HG03135 (cell line): Measurements from ENCODE around the gene MLLT1.

Source experiments
- ATAC-seq: cut with Tn5 transposase; IDR thresholded peaks from one replicate; pipeline ENCODE4 v1.9.1; 2021; ENCODE audit warnings: mild to moderate bottlenecking, moderate library complexity; ENCODE audit not compliant: unreplicated experiment

Gene MLLT1

GRCh38 chr19:6212403-6213265, 67.1 kb downstream of the MLLT1 start:
- ATAC-seq, result no peak

DNA sequence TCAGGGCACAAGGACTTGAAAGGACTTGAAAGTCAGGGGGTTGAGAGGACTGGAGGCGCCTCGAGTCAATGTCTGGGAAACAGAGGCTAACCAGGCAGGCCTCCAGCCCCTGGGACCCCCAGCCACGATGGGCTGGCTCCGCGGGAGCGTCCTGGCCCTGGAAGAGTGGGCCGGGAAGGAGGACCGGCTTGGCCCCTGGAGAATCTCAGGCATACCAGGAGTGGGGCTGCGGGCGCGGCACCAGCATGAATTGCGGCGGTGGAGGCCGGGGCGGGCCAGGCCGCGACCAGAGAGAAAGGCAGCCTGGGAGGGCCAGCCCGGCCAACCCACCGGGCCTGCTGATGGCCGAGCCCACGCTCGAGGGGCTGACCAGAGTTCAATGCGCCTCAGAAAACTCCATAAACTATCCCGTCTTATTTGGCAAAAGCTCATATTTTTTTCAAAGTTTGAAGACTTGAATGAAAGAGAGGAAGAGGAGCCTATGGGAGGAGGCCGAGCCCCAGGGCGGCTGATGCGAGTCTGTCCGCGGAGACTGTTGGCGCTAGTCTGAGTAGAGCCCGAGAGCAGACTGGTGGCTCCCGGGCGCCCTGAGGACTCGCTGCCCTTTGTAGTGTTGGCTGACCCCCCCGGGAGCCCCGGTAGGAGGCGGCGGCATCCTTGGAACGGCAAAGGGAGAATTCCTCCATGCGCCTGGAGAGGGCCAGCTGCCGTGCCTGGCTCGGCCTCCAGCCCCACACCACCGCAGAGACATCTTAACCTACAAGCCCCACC, 68.0 kb downstream of the MLLT1 start:
- no peak for ATAC-seq

DNA sequence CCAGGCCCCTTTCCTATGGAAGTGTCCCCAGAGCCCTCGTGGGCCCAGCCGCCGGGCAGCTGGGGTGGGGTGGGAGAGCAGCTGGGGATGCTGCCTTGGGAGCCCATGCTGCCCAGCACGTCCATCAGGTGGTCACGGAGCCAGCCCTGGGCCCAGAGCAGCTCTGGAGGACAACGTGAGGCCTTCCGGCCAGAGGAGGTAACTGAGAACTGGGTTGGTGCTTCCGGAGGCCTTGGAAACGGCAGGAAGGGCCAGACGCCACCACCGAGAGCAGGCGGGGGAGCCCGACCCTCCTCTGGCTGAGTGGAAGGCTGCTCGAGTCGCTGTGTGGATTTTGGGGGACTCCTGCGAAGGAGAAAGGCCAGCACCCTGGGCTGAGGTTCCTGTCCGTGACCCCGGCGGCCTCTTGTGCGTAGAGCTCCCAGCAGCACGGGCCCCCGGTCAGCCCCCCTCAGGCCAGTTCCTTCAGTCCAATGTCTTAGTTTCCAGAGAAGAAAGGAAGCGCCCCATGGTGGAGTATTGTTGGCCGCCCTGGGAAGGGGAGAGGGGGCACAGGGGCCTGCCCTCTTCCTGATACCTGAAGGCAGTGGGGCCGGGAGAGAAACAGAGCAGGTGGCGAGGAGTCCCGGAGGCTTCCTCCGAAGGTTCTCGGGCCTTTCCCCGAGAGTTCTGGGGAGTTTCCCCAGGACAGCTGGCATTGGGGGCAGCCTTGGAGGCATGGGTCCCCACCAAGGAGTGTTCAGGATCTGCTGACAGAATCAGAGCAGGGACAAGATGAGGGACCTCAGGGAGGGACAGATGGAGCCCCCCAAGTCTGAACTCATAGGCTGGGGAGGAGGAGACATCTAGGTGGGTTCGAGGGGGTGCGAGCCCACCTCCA, 68.8 kb downstream of the MLLT1 start:
- ATAC-seq, result no peak

DNA sequence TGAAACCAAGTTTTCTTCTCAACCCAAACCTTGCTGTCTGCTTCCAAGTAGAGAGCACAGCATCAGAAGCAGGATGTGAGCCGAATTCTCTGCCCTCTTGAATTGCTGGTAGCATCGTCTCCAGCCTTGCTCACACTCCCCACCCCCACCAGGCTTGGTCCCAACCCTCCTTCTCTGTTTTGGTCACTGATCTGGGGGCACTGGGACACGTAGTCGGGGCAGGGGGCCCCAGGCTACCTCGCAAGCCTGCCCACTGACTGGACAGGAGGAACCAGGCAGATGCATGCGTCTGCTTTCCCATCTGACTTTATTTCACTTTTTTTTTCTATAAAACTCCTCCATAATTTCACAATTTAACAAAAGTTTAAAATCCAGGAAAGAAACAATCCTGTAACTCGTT, 69.7 kb downstream of the MLLT1 start:
- no peak for ATAC-seq

DNA sequence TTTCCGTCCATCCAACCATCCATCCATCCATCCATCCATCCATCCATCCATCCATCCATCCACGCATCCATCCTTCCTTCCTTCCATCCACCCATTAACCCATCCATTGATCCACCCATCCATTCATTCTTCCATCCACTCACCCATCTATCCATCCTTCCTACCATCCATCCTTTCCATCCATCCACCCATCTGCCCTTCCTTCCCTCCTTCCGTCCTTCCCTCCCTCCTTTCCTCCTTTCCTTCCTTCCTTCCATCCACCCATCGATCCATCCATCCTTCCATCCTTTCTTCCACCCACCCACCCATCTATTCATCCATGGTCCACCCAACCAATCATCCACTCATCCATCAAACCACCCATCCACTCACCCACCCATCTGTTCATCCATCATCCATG, 70.1 kb downstream of the MLLT1 start:
- ATAC-seq, result no peak

GRCh38 chr19:6209233-6209632, 70.5 kb downstream of the MLLT1 start:
- ATAC-seq, result no peak

DNA sequence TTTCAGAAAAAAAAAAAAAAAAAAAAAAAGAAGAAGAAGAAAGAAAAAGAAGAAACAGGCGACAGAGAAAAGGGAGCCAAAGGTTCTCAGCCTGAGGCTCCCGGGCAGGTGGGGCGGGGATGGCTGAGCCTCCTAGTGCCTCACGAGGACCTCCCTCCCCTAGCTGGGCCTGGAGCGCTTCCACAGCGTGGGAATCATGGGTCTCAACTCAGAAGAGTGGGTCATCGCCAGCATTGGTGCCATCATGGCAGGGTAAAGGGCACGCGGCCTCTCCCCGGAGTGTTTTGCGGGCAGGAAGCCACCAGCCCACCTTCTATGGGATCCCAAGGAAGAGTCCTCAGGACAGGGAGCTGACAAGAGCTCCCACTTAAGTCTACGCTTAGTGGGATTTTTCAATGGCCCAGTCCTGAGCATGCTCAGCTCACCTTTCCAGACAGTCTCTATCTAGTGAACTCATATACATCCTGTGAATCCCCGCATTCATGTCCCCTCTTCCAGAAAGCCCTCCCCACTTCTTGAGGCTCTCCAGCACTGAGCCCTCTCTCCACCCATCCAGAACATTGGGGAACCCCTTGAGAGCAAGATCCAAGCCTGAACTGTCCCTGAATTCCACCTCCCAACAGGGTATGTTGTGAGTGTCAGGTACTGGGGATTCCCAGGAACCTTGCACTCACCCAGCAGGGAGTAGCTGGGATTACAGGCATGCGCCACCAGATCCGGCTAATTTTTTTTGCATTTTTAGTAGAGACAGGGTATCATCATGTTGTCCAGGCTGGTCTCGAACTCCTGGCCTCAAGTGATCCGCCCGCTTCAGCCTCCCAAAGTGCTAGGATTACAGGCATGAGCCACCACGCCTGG, 74.7 kb downstream of the MLLT1 start:
- ATAC-seq, result no peak

DNA sequence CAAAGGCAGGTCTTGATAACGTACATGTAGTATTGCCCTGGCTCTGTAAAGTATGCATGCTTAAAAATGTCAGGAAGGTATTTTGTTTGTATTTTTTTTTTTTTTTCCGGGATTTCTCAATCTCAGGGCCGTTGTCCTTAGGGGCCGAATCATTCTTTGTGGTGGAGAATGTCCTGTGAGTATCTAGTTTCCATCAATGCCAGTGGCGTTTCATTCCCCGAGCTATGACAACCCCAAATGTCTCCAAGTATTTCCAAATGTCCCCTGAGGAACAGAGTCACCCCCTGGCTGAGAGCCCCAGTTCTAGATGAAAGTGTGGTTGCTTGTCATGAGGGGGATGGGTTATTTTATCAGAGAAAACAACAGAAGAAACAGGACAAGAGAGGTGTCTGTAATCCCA, 75.6 kb downstream of the MLLT1 start:
- ATAC-seq, result no peak

- peak; percentile 70 for ATAC-seq
Measured at GRCh38 chr19:6199240-6199994, 80.4 kb downstream of the MLLT1 start.

GRCh38 chr19:6198896-6199239, 80.9 kb downstream of the MLLT1 start:
- peak; percentile 1 for ATAC-seq

DNA sequence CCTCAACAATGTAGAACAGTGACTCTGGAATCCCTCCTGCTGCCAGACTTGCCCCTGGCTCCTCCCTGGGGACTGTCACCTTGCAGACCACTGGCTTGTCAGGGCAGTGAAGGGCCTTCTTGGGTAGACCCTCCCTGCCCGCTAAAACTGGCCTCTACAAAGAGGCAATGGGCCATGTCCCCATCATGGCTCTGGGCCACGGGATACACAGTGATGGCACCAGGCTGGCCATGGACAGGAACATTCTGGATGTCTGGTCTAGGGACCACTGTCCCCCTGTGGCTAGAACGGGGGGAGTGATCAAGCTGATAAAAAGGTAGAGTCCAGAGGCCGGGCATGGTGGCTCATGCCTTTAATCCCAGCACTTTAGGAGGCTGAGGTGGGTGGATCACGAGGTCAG, 83.4 kb downstream of the MLLT1 start:
- ATAC-seq, result no peak

DNA sequence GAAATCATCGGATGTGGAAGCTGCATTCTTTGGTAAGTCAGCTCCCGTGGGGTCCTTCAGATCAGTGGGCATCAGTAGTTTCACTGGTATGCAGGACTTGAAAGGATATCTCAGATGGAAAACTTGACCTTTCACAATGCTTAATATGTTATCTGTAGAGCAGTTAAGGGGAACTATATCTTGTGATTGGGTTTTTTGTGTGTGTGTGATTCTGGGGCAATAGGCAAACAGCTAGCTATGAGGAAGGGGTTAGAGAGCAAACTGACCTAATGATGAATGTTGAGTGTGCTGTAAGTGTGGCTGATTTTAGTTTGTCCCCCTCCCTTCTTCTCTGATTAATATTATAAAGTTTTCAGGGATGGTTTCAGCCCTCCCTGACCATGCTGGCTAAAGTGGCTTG, 91.0 kb downstream of the MLLT1 start:
- ATAC-seq, result no peak

DNA sequence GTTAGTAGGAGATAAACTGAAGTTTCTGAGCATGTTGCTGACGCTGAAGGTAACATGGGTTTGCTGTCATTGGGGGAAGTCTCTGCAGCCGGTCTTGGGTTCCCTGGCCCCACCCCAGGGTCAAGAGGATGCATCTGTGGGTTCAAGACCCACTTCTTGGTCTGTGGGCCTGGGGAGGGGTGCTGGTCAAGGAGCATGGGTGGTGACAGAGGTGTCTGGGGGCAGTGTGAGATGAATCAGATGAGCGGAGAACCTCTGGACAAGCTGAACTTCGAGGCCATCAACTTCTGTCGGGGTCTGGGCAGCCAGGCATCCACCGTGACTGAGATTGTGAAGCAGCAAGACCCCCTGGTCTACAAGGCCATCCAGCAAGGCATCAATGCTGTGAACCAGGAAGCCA, 92.4 kb downstream of the MLLT1 start:
- no peak for ATAC-seq

GRCh38 chr19:6185835-6186834, 93.6 kb downstream of the MLLT1 start:
- no peak for ATAC-seq

DNA sequence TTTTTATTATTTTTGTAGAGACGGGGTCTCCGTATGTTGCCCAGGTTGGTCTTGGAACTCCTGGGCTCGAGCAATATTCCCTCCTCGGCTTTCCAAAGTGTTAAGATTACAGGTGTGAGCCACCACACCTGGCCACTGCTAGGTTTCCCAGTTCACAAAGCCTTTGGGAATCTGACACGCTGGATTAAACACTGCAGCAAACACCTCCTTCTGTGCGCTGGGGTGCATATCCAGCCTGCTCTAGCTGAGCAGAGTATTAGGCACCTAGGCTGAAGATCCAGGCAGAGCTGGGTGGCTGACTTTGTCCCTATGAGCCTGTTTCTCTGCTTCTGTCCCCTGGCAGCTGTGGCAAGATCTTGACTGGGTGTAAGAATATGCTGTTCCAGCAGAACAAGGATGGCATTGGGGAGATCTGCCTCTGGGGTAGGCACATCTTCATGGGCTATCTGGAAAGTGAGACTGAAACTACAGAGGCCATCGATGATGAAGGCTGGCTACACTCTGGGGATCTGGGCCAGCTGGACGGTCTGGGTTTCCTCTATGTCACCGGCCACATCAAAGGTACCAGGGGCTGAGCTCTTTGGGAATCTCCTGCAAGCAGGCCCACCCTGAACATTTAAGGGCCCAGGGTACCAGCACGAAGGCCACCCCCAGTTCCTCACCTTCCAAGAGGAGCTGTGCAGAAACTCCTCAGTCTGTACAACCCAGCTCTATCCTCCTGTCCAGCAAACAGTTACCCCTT, 94.5 kb downstream of the MLLT1 start:
- no peak for ATAC-seq

GRCh38 chr19:6181119-6181518, 98.7 kb downstream of the MLLT1 start:
- no peak for ATAC-seq

DNA sequence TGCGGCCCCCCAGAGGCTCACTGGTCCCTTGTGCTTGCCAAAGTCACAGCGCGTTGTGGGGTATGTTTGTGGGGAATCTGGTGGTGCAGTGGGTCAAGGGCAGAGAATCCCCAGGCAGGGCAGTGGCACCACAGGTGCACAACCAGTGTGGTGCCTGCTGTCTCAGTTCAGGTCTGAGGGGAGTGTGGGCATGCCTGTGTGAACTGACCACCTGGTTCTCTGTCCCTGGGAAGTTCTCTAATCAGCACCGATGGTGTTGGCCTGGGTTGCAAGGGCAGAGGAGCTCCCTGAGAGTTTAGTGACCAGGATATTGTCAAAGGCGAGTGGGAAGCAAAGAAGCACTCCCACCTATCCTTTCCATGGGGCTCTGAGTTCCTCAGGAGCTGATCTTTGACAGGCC, 106.6 kb downstream of the MLLT1 start:
- ATAC-seq, result no peak
